Spleen (tissue), 7 donors: Measurements from ENCODE around the gene FAM89A.

ENCODE experiments used
- CTCF ChIP-seq, 11 experiments: fragments of 200-600 bp in 7 of 11; fragments of 450-650 bp in 4 of 11; sonication (generic) in 4 of 11; IDR thresholded peaks in 8 of 11; conservative IDR thresholded peaks in 3 of 11; 1 replicate in 7 of 11; 2 replicates in 4 of 11; pipeline versions ENCODE4 v1.4.0 to v1.8.0; 2016 to 2021; ENCODE audit warnings: antibody characterized with exemption in 11 of 11, inconsistent platforms in 4 of 11, mild to moderate bottlenecking in 1 of 11
- POLR2A ChIP-seq, 3 donors: fragments of 450-650 bp; IDR thresholded peaks; one replicate each; pipeline ENCODE4 v1.5.1; 2017; ENCODE audit warnings: antibody characterized with exemption in 3 of 3, mild to moderate bottlenecking in 1 of 3
- donor health status: DM: no; HTN: no; CAD: no; lungs with moderate emphysema.
- donor health status: DM: no; HTN: no; CAD: no.
- donor health status: DM: no; HTN: no; CAD: no.

GRCh38 chr1:231016966-231017365 lies 23.1 kb downstream of the FAM89A start:
- TF ChIP-seq CTCF (IDR thresholded peaks at IDR 0.05 in 8 of 11, conservative IDR thresholded peaks at IDR 0.05 in 3 of 11): no peak
- no peak for TF ChIP-seq POLR2A (IDR thresholded peaks at IDR 0.05)
